ENCODE data around the gene TMEM270.

GRCh38 chr7:73844131-73844547 lies 16.8 kb upstream of the TMEM270 start:
- TF ChIP-seq CTCF (IDR thresholded peaks at IDR 0.05) (no peak), MAX (CRISPR knock-in tag; IDR thresholded peaks at IDR 0.05) (no peak), ZNF138 (CRISPR knock-in tag; conservative IDR thresholded peaks at IDR 0.05) (no peak), ESRRA (CRISPR knock-in tag; IDR thresholded peaks at IDR 0.05; ENCODE audit: borderline replicate concordance) (no peak), JUN (CRISPR knock-in tag; IDR thresholded peaks at IDR 0.05) (no peak), ZSCAN18 (CRISPR knock-in tag; IDR thresholded peaks at IDR 0.05) (no peak), ZNF425 (CRISPR knock-in tag; conservative IDR thresholded peaks at IDR 0.05) (no peak), SP1 (CRISPR knock-in tag; conservative IDR thresholded peaks at IDR 0.05) (no peak), PRDM15 (CRISPR knock-in tag; IDR thresholded peaks at IDR 0.05) (no peak), JAZF1 (CRISPR knock-in tag; IDR thresholded peaks at IDR 0.05) (no peak), ATF3 (CRISPR knock-in tag; conservative IDR thresholded peaks at IDR 0.05) (no peak)

Measured in WTC11 (cell line).